ENCODE data around the gene CCDC187.

GRCh38 chr9:136247551-136247916, 56.4 kb downstream of the CCDC187 start:
- TF ChIP-seq CTCF (IDR thresholded peaks at IDR 0.05 in 8 of 11, conservative IDR thresholded peaks at IDR 0.05 in 3 of 11): no peak
- no peak for TF ChIP-seq POLR2AphosphoS5 (IDR thresholded peaks at IDR 0.05)

All from spleen (tissue), 7 donors.